DND-41 (cell line): ENCODE measurements around the gene SMG6.

ENCODE experiments used
- ATAC-seq: fragments of 200-7000 bp; cut with Tn5 transposase; 3 replicates; pipeline ENCODE4 v1.9.1; 2021; ENCODE audit warnings: low read depth; ENCODE audit not compliant: insufficient read depth
- DNase-seq: peaks from one replicate; pipeline ENCODE4 v3.0.0-alpha.2; 2020
- H2AFZ ChIP-seq: 2 replicates; pipeline ENCODE4 v1.6.0; 2012; ENCODE audit warnings: low read depth, low read length
- H3K27ac ChIP-seq: 2 replicates; pipeline ENCODE4 v1.5.1; 2012; ENCODE audit warnings: low read length, inconsistent platforms
- H3K27me3 ChIP-seq: fragments of 200-600 bp; sonication (generic); 2 replicates; pipeline ENCODE4 v1.6.0; 2012; ENCODE audit warnings: low read length, mild to moderate bottlenecking, inconsistent platforms; ENCODE audit not compliant: insufficient read depth, poor library complexity
- H3K36me3 ChIP-seq: 2 replicates; pipeline ENCODE4 v1.5.1; 2012; ENCODE audit warnings: low read length, inconsistent platforms; ENCODE audit not compliant: insufficient read depth
- H3K4me1 ChIP-seq: 2 replicates; pipeline ENCODE4 v1.5.1; 2012; ENCODE audit warnings: mild to moderate bottlenecking, low read length; ENCODE audit not compliant: insufficient read depth
- H3K4me2 ChIP-seq: 2 replicates; pipeline ENCODE4 v1.6.0; 2012; ENCODE audit warnings: mild to moderate bottlenecking, moderate library complexity, low read length, inconsistent platforms; ENCODE audit not compliant: insufficient read depth
- H3K4me3 ChIP-seq, 2 experiments: fragments of 200-600 bp in 1 of 2; shearing (Covaris generic) in 1 of 2; 2 replicates each; pipeline ENCODE4 v1.5.1; 2012 to 2016; ENCODE audit warnings: inconsistent platforms in 2 of 2, low read length in 2 of 2, mild to moderate bottlenecking in 2 of 2, low read depth in 1 of 2, moderate library complexity in 1 of 2
- H3K79me2 ChIP-seq: 2 replicates; pipeline ENCODE4 v1.6.0; 2012; ENCODE audit warnings: low read length, inconsistent platforms; ENCODE audit not compliant: insufficient read depth
- H3K9ac ChIP-seq: 2 replicates; pipeline ENCODE4 v1.6.0; 2012; ENCODE audit warnings: low read depth, mild to moderate bottlenecking, inconsistent platforms, low read length, moderate library complexity
- H3K9me3 ChIP-seq: 2 replicates; pipeline ENCODE4 v1.5.1; 2012; ENCODE audit warnings: low read length, moderate library complexity, mild to moderate bottlenecking, inconsistent platforms; ENCODE audit not compliant: insufficient read depth, severe bottlenecking
- H4K20me1 ChIP-seq: 2 replicates; pipeline ENCODE4 v1.6.0; 2012; ENCODE audit warnings: low read length; ENCODE audit not compliant: insufficient read depth
- EZH2 ChIP-seq: IDR thresholded peaks from 3 replicates; pipeline ENCODE4 v1.6.1; 2012; ENCODE audit warnings: borderline replicate concordance, low read depth, mild to moderate bottlenecking, moderate library complexity, low read length, inconsistent platforms; ENCODE audit not compliant: severe bottlenecking
- TF ChIP-seq, protein P1 (sequence below): IDR thresholded peaks from 2 replicates; pipeline ENCODE4 v1.5.1; 2012; ENCODE audit warnings: borderline replicate concordance, low read length, moderate library complexity, mild to moderate bottlenecking; ENCODE audit not compliant: poor library complexity, severe bottlenecking; ENCODE audit errors: extremely low read depth

SMG6 gene

DNA sequence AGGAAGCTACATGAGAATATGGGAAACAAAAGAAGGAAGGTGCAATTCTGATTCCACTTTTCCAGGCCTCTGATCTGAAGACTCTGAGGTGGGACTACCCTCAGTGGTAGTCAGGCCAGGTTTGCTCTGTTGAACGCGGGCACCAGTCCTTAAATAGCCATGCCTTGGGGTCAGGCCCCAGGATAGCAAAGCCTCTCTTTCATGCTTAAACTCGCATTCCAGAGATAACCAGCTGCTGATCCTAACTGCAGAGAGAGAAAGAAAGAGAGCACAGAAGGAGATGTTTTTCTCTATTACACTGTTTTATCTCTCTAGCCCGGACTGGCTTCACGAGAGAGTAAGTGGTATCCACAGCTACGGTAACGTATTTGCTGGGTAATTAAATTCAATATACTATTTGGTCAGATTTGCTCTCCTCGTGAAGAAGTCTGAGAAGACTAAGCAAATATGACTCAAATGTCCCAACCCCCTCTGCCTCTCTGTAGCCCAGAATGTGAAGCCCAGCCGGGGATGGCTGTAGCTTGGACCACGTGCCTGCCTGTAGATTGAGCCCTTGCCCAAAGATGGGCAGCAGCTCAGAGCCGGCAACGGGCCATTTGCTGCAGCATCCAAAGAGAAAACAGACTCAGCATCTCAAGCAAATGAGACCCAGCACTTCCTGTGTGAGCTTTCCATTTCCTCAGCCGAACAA lies 122.2 kb downstream of the SMG6 start:
- no peak for ATAC-seq
- H2AFZ ChIP-seq, result no peak overlapping the region
- TF ChIP-seq, protein P1, sequence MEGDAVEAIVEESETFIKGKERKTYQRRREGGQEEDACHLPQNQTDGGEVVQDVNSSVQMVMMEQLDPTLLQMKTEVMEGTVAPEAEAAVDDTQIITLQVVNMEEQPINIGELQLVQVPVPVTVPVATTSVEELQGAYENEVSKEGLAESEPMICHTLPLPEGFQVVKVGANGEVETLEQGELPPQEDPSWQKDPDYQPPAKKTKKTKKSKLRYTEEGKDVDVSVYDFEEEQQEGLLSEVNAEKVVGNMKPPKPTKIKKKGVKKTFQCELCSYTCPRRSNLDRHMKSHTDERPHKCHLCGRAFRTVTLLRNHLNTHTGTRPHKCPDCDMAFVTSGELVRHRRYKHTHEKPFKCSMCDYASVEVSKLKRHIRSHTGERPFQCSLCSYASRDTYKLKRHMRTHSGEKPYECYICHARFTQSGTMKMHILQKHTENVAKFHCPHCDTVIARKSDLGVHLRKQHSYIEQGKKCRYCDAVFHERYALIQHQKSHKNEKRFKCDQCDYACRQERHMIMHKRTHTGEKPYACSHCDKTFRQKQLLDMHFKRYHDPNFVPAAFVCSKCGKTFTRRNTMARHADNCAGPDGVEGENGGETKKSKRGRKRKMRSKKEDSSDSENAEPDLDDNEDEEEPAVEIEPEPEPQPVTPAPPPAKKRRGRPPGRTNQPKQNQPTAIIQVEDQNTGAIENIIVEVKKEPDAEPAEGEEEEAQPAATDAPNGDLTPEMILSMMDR, result no peak
- TF ChIP-seq EZH2, result no peak
- H3K27me3 ChIP-seq, result no peaks in the 10 kb centered on the region
- no peaks in the 10 kb centered on the region for H3K9me3 ChIP-seq
- peaks cover 73% of the 10 kb centered on the region for H3K36me3 ChIP-seq
- no peaks in the 10 kb centered on the region for H3K4me1 ChIP-seq
- no peaks in the 10 kb centered on the region for H3K79me2 ChIP-seq
- H3K9ac ChIP-seq, result no peak overlapping the region
- H3K4me2 ChIP-seq, result no peak overlapping the region
- H4K20me1 ChIP-seq, result peaks cover 2% of the 10 kb centered on the region; the same call in 1 of the 2 replicates
- no peak overlapping the region for H3K4me3 ChIP-seq
- no peak for DNase-seq
- peak overlapping the region; percentile 21; the same call in 1 of the 2 replicates for H3K27ac ChIP-seq

DNA sequence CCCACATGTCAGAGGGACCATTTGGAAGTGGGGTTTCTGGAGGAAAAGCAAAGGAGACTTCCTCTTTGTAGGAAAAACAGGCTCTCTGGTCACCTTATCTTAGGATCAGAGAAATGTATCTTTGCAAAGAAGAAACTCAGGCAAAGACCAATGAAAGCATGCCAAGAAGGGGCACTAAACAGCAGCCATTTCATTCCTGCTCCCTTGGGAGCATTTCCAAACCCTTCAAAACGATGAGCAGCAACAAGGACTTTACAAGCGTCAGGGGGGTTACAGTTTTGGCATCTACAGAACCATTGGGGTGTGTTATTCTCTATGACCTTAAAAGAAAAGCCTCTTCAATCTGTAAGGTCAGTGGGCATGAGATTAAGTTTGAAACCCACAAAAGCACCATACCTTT lies 122.8 kb downstream of the SMG6 start:
- H3K36me3 ChIP-seq, result peaks cover 67% of the 10 kb centered on the region
- no peak for DNase-seq
- no peak overlapping the region for H2AFZ ChIP-seq
- no peaks in the 10 kb centered on the region for H3K9me3 ChIP-seq
- H3K4me3 ChIP-seq, result no peak overlapping the region
- no peaks in the 10 kb centered on the region for H3K4me1 ChIP-seq
- H3K27ac ChIP-seq, result no peak overlapping the region
- H3K9ac ChIP-seq, result no peak overlapping the region
- no peak for TF ChIP-seq EZH2
- TF ChIP-seq, protein P1, result no peak
- no peak for ATAC-seq
- H3K27me3 ChIP-seq, result no peaks in the 10 kb centered on the region
- peaks cover 2% of the 10 kb centered on the region; the same call in 1 of the 2 replicates for H4K20me1 ChIP-seq
- H3K79me2 ChIP-seq, result no peaks in the 10 kb centered on the region
- H3K4me2 ChIP-seq, result no peak overlapping the region

DNA sequence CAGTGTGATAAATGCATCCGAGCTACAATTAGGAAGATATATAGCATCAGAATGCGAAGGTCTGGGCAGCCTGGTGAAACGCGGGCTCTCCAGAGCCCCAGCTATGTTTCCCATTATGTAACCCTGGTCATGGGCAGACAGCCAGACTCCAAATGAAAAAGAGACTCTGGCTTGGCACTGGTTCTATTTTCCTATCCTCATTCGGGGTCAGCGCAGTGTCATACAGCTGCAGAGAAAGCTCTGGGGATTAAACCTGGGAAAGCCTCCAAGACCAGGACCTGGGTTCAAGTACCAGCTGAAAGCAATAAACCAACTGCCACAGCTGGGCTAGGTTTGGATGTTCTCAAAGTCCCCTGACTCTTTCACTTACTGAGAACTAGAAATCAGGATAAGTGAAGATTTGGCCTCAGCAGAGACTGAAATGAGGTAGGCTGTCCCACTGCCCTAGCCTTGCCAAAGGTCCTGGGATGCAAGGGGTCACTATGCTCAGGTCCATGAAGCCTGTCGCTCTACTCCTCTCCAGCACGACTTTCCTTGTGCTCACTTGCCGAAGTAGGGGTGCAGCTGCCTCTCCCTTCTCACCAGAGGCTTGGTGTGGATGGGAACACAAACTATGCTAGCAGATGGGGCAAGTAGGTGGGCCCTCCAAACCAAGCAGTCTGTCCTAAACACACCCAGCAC lies 123.8 kb downstream of the SMG6 start:
- Histone ChIP-seq H3K4me1 (no peaks in the 10 kb centered on the region), H4K20me1 (peaks cover 2% of the 10 kb centered on the region; the same call in 1 of the 2 replicates), H3K9me3 (no peaks in the 10 kb centered on the region), H3K9ac (no peak overlapping the region), H3K27ac (no peak overlapping the region), H3K27me3 (no peaks in the 10 kb centered on the region), H3K4me2 (no peak overlapping the region), H3K36me3 (peaks cover 63% of the 10 kb centered on the region), H2AFZ (no peak overlapping the region), H3K79me2 (no peaks in the 10 kb centered on the region), H3K4me3 (no peak overlapping the region)
- ATAC-seq, result no peak
- DNase-seq, result no peak
- TF ChIP-seq EZH2, result no peak
- TF ChIP-seq, protein P1, result no peak
